Neural cell (in vitro differentiated cells): ENCODE measurements around the gene GPANK1. TPM values are rescaled to one million over a fixed set of nuclear protein-coding genes. Genes with fewer than 3 reads are reported as not detected.
"Not testable (repeated sequence)": the region's sequence is repeated elsewhere in the genome, so short reads cannot be mapped to it uniquely, and the experiment has no call there.

Experiments
- H2AFZ ChIP-seq: fragments of 200-600, 300-800 bp; sonication (generic), shearing (Covaris generic); 2 replicates; pipeline ENCODE4 v1.6.0; 2014; ENCODE audit warnings: low read depth, mild to moderate bottlenecking, antibody characterized with exemption, low read length, moderate library complexity
- H3F3A ChIP-seq: fragments of 200-600 bp; shearing (Covaris generic); 2 replicates; pipeline ENCODE4 v1.6.1; 2016; ENCODE audit warnings: mild to moderate bottlenecking, moderate library complexity, mixed read lengths, antibody characterized with exemption, low read length; ENCODE audit not compliant: insufficient read depth, poor library complexity, severe bottlenecking
- H3K27ac ChIP-seq: fragments of 200-600, 300-800 bp; sonication (generic), shearing (Covaris generic); 2 replicates; pipeline ENCODE4 v1.5.1; 2014; ENCODE audit warnings: mild to moderate bottlenecking, low read length, moderate library complexity
- H3K27me3 ChIP-seq: fragments of 300-800, 200-600 bp; sonication (generic), shearing (Covaris generic); 2 replicates; pipeline ENCODE4 v1.6.0; 2014; ENCODE audit warnings: mild to moderate bottlenecking, low read depth, low read length, moderate library complexity; ENCODE audit not compliant: insufficient read depth
- H3K36me3 ChIP-seq: fragments of 300-800, 200-600 bp; sonication (generic), shearing (Covaris generic); 2 replicates; pipeline ENCODE4 v1.5.1; 2014; ENCODE audit warnings: mild to moderate bottlenecking, antibody characterized with exemption, low read length, moderate library complexity; ENCODE audit not compliant: insufficient read depth
- H3K4me2 ChIP-seq: fragments of 300-800, 200-600 bp; sonication (generic), shearing (Covaris generic); 2 replicates; pipeline ENCODE4 v1.6.0; 2014; ENCODE audit warnings: mild to moderate bottlenecking, low read length
- H3K4me3 ChIP-seq: fragments of 300-800, 200-600 bp; sonication (generic), shearing (Covaris generic); 2 replicates; pipeline ENCODE4 v1.5.1; 2014; ENCODE audit warnings: mild to moderate bottlenecking, low read length, moderate library complexity
- H3K79me2 ChIP-seq: fragments of 200-600 bp; shearing (Covaris generic); replicated peaks from 2 replicates; pipeline ENCODE4 v1.6.0; 2014; ENCODE audit warnings: mild to moderate bottlenecking, low read length, moderate library complexity; ENCODE audit not compliant: insufficient read depth
- H3K9ac ChIP-seq: fragments of 300-800, 200-600 bp; sonication (generic), shearing (Covaris generic); 2 replicates; pipeline ENCODE4 v1.6.1; 2016; ENCODE audit warnings: mild to moderate bottlenecking, low read length, mixed read lengths
- H3K9me2 ChIP-seq: fragments of 200-600 bp; shearing (Covaris generic); 2 replicates; pipeline ENCODE4 v1.6.1; 2016; ENCODE audit warnings: mild to moderate bottlenecking, low read length, mixed read lengths; ENCODE audit not compliant: insufficient read depth
- H3K9me3 ChIP-seq: fragments of 200-600, 300-800 bp; sonication (generic), shearing (Covaris generic); 2 replicates; pipeline ENCODE4 v1.6.1; 2016; ENCODE audit warnings: mild to moderate bottlenecking, mixed run types, low read length, moderate library complexity, mixed read lengths
- H4K20me1 ChIP-seq: fragments of 200-600 bp; shearing (Covaris generic); 2 replicates; pipeline ENCODE4 v1.6.1; 2016; ENCODE audit warnings: mild to moderate bottlenecking, mixed run types; ENCODE audit not compliant: insufficient read depth
- CTCF ChIP-seq: fragments of 450-650 bp; IDR thresholded peaks from 2 replicates; pipeline ENCODE4 v1.5.1; 2014; ENCODE audit warnings: antibody characterized with exemption, mild to moderate bottlenecking, moderate library complexity; ENCODE audit not compliant: poor library complexity, severe bottlenecking
- EP300 ChIP-seq: fragments of 450-650 bp; conservative IDR thresholded peaks from 2 replicates; pipeline ENCODE4 v1.6.1; 2014; ENCODE audit warnings: antibody characterized with exemption, mild to moderate bottlenecking, moderate library complexity; ENCODE audit not compliant: poor library complexity, severe bottlenecking
- EZH2 ChIP-seq: fragments of 200-600, 300-800 bp; shearing (Covaris generic), sonication (generic); IDR thresholded peaks from 2 replicates; pipeline ENCODE4 v1.6.1; 2014; ENCODE audit warnings: antibody characterized with exemption, low read length, borderline replicate concordance, mild to moderate bottlenecking; ENCODE audit not compliant: insufficient read depth, poor library complexity, severe bottlenecking
- MXI1 ChIP-seq: fragments of 450-650 bp; conservative IDR thresholded peaks from 2 replicates; pipeline ENCODE4 v1.6.1; 2014; ENCODE audit warnings: antibody characterized with exemption, mild to moderate bottlenecking; ENCODE audit not compliant: poor library complexity, severe bottlenecking
- POLR2AphosphoS5 ChIP-seq: IDR thresholded peaks from 2 replicates; pipeline ENCODE4 v1.6.1; 2012
- RAD21 ChIP-seq: fragments of 450-650 bp; conservative IDR thresholded peaks from 2 replicates; pipeline ENCODE4 v1.6.1; 2014; ENCODE audit warnings: antibody characterized with exemption, mild to moderate bottlenecking, moderate library complexity
- REST ChIP-seq: IDR thresholded peaks from 2 replicates; pipeline ENCODE4 v1.6.1; 2012; ENCODE audit warnings: borderline replicate concordance
- SMC3 ChIP-seq: fragments of 450-650 bp; conservative IDR thresholded peaks from 2 replicates; pipeline ENCODE4 v1.6.1; 2014; ENCODE audit warnings: antibody characterized with exemption, mild to moderate bottlenecking, moderate library complexity; ENCODE audit not compliant: poor library complexity
- TAF1 ChIP-seq: IDR thresholded peaks from 2 replicates; pipeline ENCODE4 v1.6.1; 2012; ENCODE audit warnings: low read depth
- polyA plus RNA-seq: library from polyadenylated mRNA; depleted of rRNA; stranded (reverse); fragments of >200 nt; gene quantifications from 2 replicates; pipeline ENCODE4 v1.2.3, GENCODE V29; 2014

The GPANK1 gene
- polyA plus RNA-seq, 1 donor from 2014 or later: 18.4 TPM

DNA sequence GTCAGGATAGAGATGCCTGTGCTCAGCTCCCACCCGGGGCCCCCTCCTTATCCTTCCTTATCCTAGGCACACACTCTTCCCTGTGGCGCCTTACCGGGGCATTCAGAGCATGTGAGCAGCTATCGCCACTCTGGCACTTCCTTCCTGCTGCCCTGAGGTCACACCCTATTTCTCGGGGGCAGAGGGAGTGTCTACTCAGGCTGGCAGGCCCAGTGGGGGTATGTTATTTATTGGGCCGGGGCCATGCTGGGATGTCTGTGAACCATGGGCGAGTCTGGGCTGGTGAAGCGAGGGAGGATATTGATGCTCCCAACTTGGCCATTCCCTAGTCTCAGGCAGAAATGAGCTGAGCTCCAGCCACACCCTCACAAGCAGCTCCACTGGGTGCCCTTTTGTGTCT is 46.4 kb upstream of the GPANK1 start:
- H3K79me2 ChIP-seq: no peaks in the 10 kb centered on the region
- H3K9me2 ChIP-seq: no peaks in the 10 kb centered on the region
- H2AFZ ChIP-seq: no peak overlapping the region
- H4K20me1 ChIP-seq: no peaks in the 10 kb centered on the region
- H3K27me3 ChIP-seq: no peaks in the 10 kb centered on the region
- TF ChIP-seq POLR2AphosphoS5: no peak
- no peak for TF ChIP-seq SMC3
- TF ChIP-seq EZH2: no peak
- TF ChIP-seq TAF1: no peak
- no peak for TF ChIP-seq CTCF
- no peak for TF ChIP-seq EP300
- TF ChIP-seq REST: no peak
- TF ChIP-seq RAD21: no peak
- no peak for TF ChIP-seq MXI1
- H3K9me3 ChIP-seq: no peaks in the 10 kb centered on the region
- no peak overlapping the region for H3K27ac ChIP-seq
- no peak overlapping the region for H3K9ac ChIP-seq
- no peak overlapping the region for H3K4me2 ChIP-seq
- no peak overlapping the region for H3K4me3 ChIP-seq
- H3K36me3 ChIP-seq: no peaks in the 10 kb centered on the region
- no peaks in the 10 kb centered on the region for H3F3A ChIP-seq

DNA sequence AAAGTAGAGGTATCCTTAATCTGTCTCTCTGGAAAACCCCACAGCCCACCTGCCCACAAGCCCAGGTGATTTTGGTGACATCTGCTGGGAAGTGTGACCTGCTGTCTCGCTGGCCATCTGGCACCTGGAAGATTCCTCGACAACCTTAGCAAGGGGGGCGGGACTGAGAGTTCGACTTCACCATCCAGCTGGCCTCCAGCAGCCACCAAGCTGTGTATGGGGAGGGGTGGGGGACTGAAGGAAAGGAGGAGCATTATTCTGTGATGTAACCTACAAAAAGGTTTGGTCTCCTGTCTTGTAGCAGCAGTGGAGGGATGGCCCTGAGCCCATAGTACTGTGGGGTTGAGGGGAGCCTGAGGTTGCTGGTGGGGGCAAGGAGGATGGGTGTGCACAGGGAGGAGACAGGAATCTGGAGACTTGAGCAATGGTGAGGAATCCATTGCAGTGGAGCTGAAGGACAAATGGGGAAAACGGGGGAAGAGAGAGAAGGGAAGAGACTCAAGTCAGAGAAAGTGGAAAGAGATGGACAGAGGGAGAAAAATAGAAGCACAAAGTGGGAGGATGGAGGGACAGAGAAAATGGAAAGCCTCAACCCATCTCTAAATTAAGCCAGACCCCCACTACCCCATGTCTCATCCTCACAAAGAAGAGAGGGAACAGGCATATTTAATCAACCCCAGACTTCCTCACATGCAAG is 45.9 kb upstream of the GPANK1 start:
- Histone ChIP-seq H3K27me3 (no peaks in the 10 kb centered on the region), H3K27ac (no peak overlapping the region), H4K20me1 (no peaks in the 10 kb centered on the region), H3K4me3 (no peak overlapping the region), H3K79me2 (no peaks in the 10 kb centered on the region), H2AFZ (no peak overlapping the region), H3K9ac (no peak overlapping the region), H3K9me3 (no peaks in the 10 kb centered on the region), H3K9me2 (no peaks in the 10 kb centered on the region), H3K4me2 (no peak overlapping the region), H3K36me3 (no peaks in the 10 kb centered on the region), H3F3A (no peaks in the 10 kb centered on the region)
- TF ChIP-seq RAD21 (no peak), EP300 (no peak), REST (no peak), CTCF (no peak), SMC3 (no peak), MXI1 (no peak), POLR2AphosphoS5 (no peak), EZH2 (no peak), TAF1 (no peak)

DNA sequence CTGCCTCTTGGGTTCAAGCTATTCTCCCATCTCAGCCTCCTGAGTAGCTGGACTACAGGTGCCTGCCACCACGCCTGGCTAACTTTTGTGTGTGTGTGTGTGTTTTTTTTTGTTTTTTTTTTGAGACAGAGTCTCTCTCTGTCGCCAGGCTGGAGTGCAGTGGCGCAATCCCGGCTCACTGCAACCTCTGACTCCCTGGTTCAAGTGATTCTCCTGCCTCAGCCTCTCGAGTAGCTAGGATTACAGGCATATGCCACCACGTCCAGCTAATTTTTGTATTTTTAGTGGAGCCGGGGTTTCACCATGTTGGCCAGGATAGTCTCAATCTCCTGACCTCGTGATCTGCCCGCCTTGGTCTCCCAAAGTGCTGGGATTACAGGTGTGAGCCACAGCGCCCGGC is 44.4 kb upstream of the GPANK1 start:
- H3F3A ChIP-seq, H3K27ac ChIP-seq, H3K9me3 ChIP-seq, H2AFZ ChIP-seq, H3K79me2 ChIP-seq, H3K4me3 ChIP-seq, H3K4me2 ChIP-seq, H3K27me3 ChIP-seq, H3K36me3 ChIP-seq, H3K9me2 ChIP-seq, H4K20me1 ChIP-seq, H3K9ac ChIP-seq: not testable (repeated sequence)
